ENCODE data around the gene GPATCH4.
"Not testable (repeated sequence)": the region's sequence is repeated elsewhere in the genome, so short reads cannot be mapped to it uniquely, and the experiment has no call there.

Gene GPATCH4

DNA sequence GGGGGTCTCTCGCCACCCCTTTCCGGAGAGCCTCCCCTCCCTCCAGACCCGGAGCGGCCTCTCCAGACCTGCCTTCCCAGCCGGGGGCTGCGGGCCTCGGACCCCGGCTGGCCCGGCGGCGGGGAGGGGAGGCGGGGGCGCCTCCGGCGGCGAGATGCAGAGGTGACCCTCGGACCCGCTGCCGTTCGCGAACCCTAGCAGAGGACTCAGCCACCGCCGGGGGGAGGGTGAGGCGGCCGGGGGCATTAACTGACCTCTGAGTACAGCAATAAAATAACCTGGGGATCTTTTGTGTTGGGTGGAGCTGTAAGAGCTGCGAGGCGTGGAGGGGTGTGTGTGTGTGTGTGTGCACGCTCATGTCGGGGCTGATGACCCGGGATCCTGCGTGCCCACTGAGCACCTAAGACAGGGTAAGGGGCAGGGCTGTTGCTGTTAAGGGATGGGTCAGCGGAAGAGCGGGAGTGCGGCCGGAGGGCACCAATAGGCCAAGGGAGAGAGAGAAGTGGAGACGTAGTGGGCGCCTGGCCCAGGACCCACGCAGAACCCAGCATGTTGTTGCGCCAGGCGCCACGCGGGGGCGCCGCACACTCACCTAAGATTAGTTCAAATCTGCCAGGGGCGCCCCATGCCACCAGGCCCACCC is 24.3 kb upstream of the GPATCH4 start:
- DNase-seq = peak; percentile 56 to 67

DNA sequence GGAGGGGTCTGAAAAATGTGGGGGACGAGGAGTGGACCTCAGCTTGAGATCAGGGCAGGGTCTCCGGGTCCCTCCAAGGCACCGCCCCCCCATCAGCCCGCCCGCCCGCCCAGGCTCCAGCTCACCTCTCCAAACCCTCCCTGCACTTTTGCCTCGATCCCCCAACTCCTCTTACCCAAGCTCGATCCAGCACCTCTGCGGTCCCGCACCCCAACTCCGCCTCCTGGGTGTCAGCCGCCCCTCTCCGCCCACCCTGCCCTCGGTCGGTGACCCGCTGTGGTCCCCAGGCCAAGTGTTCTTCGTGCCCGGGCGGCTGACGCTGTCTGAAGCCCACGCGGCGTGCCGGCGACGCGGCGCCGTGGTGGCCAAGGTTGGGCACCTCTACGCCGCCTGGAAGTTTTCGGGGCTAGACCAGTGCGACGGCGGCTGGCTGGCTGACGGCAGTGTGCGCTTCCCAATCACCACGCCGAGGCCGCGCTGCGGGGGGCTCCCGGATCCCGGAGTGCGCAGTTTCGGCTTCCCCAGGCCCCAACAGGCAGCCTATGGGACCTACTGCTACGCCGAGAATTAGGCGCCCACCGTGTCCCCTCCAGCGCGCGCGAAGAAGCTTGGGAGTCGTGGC is 23.6 kb upstream of the GPATCH4 start:
- no peak for DNase-seq

DNA sequence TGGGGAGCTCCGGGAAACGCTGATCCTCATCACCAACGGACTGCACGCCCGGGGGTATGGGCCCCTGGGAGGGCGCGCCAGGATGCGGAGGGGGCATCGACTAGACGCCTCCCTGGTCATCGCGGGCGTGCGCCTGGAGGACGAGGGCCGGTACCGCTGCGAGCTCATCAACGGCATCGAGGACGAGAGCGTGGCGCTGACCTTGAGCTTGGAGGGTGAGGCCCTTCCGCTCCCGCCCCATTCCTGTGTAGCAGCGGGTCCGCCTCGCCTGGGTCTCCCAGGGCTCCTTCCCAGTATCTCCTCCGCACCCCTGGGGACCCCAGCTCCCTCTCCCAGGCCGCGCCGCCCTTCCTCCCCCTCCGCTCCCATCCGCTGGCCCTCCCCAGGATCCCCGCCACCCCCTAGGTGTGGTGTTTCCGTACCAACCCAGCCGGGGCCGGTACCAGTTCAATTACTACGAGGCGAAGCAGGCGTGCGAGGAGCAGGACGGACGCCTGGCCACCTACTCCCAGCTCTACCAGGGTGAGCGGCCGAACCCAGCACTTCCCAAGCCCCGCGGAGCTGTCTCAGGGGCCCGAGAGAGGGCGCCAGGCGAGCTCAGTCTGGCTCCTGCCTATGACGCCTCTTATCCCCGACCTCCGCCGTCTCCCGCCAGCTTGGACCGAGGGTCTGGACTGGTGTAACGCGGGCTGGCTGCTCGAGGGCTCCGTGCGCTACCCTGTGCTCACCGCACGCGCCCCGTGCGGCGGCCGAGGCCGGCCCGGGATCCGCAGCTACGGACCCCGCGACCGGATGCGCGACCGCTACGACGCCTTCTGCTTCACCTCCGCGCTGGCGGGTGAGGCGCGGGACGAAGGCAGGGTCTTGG is 22.9 kb upstream of the GPATCH4 start:
- peak; percentile 18 to 35 for DNase-seq

DNA sequence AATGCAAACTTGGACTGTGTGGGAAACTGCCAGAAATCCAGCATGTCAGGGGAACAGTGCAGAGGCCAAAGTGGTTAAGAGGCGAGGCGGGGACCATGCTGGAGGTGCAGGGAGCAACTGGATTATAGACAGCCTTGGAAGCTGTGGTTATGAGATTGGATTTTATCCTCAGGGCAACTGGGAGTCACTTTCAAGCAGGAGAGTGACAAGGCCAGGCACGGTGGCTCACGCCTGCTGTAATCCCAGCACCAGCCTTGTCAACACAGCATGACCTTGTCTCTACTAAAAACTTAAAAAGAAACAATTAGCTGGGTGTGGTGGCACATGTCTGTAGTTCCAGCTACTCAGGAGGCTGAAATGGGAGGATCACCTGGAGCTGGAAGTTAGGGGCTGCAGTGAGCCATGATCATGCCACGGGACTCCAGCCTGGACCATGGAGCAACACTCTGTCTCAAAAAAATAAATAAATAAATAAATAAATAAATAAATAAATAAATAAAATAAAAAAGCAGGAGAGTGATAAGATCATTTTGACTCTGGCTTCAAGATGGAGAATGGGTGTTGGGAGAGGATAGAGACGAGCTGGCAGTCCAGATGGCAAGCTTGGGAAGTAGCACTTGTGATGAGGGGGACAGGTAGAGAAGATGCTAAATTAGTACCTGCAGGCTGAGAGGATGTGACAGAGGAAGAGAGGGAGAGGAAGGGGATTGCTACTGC is 21.5 kb upstream of the GPATCH4 start:
- no peak for DNase-seq

DNA sequence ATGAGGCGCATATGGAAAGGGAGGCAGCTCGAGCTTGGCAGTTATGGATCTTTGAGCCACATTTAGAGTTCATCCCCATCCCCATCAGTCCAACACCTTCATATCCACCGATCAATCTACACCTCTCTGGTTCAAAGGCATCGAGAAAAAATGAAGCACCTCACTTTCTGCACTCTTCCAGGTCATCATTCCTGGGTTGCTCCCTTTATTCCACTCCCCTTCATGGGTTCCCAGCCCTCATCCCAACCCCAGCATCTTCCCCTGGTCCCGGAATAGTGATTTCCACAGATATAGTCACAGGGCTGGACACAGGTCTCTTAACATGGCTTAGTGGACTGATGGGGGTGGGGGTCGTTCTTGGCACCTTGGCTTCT is 18.3 kb upstream of the GPATCH4 start:
- DNase-seq = no peak

DNA sequence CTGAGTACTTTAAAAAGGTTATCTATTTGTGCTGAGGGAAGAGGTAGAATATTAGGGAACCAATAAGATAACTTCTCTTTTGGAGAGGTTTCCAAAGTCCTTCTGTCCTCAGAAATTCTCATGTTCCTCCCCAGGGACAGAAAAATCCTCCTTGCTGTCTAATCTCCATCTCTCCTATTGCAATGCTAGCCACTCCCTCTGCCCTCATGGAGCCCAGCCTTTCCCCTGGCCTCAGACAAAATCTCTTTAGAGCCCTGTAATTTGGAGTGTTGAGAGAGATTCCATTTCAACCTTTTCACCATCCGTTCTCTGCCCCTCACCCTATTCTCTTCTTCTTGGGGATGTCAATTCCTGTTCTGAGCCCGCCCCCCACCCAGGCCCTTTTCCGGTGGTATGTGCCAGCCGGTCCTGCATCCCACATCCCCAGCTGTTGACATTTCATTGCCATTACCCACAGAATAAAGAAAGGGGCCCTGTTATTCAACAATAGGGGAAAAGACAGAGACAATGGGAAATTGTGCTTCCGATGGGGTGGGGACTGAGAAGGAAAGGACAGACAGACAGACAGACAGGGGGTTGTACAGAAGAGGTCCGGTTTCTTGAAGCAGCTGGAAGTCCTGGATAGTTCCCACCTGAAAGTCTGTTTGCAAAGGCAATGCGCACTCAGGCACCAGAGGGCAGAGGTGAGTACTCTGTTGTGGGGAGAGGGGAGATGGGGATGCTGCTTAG is 17.7 kb upstream of the GPATCH4 start, which contains the start of gene HAPLN2:
HAPLN2 (plus strand) TSS at position 563 of the 729 bp plus-strand sequence. CDS start 4,076 bp downstream, outside the sequence.
- no peak for DNase-seq

DNA sequence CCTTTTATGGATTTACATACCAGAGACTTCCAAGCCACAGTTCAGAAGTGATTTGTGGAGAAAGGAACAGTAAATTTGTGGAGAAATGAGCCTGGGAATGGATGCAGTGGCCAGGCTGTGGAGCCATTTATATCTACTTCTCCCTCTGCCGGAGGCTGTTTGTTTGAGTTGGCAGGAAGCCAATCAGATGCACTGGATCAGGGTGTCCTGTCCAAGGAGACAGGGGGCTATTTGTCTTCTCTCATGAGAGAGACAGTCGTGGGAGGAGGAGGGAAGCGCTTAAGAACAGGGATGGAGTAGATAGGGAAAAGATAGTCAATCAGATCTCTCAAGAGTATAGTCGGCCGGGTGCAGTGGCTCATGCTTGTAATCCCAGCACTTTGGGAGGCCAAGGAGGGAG is 15.2 kb upstream of the GPATCH4 start:
- no peak for DNase-seq

DNA sequence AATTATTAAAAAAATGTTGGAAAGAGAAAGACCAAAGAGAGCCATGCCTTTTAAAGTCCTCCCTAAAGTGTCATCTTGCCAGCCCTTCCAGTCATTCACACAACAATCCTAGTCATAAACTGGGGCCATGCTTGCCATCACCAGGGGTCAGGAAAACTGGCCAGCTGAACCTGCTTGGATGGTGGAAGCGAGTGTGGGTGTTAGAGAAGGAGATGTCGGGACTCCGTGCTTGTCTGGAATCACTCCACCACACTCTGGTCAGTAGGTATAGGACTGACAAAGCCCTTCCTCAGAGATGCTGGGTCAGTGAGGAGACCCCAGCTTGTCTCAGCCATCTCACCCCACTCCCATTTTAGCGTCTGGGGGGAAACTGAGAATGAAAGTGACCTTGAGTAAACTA is 14.7 kb upstream of the GPATCH4 start:
- no peak for DNase-seq

DNA sequence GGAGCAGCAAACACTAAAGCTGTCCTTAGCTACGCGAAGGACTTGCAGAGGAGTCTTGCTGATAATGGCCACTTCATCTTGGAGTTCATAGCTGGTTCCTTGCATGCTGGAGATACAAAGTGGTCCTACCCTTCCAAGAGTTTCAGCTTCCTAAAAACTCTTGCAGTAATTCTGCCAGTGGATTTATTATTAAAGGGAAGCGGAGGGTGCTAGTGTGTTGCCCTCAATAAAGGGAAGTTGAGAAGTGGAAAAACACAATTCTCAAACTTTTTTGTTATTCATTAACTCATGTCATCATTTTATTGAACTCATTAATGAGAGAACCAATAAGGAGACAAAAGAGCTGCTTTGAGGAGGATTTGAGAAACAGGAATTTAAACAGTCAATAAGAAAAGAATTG is 11.4 kb upstream of the GPATCH4 start:
- DNase-seq = no peak

DNA sequence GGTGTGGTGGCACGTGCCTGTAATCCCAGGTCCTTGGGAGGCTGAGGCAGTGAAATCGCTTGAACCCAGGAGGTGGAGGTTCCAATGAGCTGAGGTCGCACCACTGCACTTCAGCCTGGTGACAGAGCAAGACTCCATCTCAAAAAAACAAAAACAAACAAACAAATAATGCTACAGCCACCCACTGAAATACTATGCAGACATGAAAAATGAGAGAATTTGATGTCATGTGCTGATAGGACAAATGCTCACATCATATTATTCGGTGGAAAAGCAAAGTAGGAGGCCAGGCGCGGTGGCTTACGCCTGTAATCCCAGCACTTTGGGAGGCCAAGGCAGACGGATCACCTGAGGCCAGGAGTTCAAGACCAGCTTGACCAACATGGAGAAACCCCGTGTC is 8.8 kb upstream of the GPATCH4 start:
- not testable (repeated sequence) for DNase-seq

DNA sequence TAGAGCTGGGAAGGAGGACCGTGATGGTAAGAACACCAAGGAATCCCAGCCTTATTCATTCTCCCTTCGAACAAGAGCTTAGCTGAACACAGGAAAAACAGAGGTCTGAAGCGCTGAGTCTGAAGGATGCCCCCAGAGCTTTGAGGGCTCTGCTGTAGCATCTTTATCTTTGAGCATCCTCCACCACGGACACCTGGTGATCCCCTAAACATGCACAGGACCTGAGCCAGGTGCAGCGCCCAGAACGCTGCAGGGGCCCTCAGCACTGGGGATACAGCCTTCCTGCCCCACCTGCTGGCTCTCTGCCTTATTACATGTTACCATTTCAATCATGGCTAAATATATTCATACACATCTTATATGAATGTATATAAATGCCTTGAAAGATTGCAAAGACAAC is 7.7 kb upstream of the GPATCH4 start:
- peak; percentile 47 to 70 for DNase-seq

DNA sequence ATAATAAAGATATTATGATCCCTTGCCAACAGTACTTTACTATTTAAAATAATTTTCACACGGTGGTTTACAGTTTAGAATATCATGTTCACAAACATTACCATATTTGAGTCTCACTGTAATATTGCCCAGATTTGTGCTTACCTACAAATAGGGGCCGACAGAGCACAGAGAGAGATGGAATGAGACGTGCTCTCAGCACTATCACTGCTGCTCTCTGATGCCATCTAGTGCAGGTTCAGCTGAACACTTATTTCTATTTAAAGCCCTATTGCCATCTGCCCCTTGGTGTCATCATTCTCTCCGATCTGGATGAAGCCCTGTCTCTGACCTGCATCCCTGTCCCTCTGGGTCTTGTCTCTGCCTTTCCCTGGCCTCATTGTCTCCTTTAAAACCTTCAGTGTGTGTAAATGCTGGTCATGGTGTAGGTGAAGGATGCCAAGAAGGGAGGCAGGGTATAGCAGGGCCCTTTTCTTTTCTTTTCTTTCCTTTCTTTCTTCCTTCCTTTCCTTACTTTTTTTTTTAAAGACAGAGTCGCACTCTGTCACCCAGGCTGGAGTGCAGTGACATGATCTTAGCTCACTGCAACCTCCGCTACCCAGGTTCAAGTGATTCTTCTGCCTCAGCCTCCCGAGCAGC is 6.9 kb upstream of the GPATCH4 start:
- DNase-seq = peak; percentile 78 to 82

DNA sequence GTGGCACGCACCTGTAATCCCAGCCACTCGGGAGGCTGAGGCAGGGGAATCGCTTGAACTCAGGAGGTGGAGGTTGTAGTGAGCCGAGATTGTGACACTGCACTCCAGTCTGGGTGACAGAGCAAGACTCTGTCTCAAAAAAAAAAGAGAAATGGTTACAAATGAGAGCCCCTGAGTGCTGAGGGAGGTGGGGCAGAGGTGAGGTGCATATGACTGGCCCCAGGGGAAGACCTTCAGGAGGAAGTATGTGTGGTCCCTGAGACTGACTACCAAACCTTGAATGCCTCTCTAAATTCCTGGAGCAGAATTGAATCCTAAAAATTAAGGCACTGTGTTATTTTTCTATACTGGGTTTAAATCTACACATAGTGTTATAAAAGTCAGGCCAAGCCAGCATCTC is 6.1 kb upstream of the GPATCH4 start:
- peak in 1 of 2 donors; percentile 40 for DNase-seq

DNA sequence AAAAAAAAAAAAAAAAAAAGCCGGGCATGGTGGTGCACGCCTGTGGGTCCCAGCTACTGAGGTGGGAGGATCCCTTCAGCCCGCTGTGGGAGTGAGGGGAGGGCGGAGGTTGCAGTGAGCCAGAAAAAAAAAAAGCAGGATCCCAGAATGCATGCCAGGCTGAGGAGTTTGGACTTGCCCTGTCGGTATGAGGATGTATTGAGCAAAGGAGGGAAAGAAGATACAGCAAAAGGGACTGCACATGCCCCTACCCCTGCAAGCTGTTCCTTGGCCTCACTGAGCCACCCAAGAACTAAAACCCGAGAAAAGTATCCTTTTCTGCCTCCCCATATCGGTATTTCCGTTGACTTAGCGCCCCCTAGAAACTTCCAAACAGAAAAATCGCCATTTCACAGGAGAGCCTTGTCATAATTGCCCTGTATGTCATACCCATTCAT is 1.3 kb upstream of the GPATCH4 start:
- peak in 1 of 2 donors; percentile 39 for DNase-seq

DNA sequence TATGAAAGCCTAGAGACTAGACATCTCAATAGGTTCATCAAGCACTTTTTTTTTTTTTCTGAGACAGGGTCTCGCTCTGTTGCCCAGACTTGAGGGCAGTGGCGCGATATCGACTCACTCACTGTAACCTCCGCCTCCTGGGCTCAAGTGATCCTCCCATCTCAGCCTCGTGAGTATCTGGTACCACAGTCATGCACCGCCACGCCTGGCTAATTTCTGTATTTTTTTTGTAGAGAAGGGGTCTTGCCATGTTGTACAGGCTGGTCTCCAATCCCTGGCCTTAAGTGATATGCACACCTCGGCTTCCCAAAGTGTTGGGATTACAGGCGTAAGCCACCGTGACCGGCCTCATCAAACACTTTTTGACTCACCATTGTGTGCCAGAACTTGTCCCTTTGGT is 613 bp upstream of the GPATCH4 start:
- DNase-seq = no peak

DNA sequence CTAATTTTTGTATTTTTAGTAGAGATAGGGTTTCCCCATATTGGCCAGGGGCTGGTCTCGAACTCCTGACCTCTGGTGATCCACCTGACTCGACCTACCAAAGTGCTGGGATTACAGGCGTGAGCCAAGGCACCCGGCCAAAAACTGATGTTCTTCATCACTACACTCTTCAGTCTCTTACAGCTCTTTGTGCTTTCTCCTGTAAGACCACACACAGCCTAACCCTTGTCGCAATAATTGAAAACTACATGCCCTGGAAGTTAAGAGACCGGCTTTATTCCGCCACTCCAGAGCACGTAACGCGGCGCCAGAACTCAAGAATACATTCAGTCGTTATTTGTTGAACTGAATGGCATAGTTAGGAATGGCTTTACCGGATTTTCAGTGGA is 552 bp downstream of the GPATCH4 start:
- DNase-seq = no peak

DNA sequence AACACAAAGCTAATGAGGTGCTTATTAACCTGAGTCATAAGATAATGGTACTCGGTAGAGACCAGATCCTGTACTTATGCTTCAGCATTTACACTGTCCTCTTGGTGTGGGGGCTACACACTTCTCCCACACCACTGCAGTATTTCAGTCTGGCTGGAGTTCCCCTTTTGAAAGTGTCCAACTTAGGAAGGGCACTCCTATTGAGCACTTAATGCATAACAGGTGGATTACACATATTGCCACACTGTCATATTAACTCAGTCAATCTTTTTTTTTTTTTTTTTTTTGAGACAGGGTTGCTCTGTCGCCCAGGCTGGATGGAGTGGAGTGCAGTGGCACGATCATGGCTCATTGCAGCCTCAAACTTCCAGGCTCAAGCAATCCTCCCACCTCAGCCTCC is 1.5 kb downstream of the GPATCH4 start:
- peak in 1 of 2 donors; percentile 48 for DNase-seq

DNA sequence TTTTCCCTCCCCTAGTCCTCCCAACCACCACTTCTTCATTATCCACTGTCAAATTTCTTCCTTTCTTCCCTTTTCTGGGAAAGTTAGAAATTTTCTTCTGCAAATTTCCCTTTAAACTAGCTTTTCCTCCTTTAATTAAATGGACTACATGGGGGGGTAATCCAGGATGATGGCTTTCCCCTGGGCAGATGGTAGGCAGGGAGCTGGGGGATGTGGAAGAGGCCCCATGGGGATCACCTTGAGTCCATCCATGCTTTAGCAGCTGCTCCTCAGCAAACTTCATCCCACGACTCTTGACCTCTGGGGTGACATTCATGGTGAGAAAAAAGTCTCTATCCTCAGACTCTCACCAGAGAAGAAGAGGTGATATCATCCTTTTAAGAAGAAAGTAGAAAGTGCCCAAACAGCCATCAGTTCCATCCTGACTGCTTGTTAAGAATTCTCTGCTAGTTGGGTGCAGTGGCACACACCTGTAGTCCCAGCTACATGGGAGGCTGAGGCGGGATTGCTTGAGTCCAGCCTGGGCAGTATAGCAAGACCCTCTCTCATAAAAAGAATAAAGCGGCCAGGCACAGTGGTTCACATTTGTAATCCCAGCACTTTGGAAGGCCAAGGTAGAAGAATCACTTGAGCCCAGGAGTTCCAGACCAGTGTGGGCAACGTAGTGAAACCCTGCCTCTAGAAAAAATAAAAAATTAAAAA is 2.4 kb downstream of the GPATCH4 start:
- DNase-seq = no peak

DNA sequence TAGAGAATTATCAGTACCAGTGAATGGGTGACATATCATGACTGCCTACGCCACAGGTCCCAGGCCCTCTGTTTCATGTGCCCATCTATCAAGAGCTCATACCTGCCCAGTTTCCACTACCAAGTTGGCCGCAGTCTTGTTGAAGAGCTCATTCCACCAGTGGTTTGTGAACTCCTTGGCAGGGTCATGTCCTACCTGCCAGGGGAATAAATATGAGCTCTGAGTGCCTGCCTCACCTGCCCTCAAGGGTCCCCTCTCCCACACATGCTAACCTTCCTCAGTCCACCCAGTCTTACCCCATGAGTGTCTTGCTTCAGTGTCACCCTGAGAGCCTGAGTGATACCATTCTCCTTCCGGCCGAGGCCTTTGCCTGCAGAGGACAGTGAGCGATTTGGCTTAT is 3.2 kb downstream of the GPATCH4 start:
- no peak for DNase-seq

DNA sequence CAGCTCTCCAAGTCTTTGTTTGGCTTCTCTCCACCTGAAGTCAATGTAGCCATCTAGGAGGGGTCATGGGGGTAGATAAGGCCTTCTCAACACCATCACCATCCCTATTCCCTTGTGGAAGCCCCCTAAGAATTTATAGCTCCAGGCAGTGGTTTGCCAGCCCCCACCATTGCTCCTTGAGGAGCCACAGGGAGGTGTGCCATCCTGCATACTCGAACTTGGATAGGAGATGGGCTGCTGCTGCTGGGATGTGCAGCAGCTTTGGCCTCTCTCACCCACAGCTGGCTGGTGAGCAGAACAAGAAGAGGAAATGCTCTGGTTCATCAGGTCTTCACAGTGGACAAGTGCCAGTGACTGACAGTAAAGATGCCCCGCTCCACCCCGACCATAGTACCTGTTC is 4.9 kb downstream of the GPATCH4 start:
- DNase-seq = no peak

DNA sequence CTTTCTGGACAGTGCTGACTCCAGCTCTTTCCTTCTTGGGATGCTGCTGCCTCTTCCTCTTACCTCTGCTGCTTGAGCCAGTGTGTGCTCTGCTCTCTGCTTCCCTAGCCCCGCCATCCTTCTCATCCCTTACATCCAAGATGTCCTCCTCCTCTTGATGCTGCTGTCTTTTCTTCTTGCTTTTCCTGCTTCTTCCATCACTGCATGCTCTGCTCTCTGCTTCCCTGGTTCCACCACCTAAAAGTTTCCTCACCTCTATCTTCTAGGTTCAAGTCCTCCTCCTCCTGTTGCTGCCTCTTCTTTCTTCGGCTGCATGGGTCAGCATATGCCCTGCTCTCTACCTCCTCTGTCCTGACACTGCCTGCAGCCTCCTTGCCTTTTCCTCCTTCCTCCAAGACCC is 6.3 kb downstream of the GPATCH4 start:
- DNase-seq = no peak

Data from CD4-positive, alpha-beta T cell treated with Interferon alpha-2 for 1 hour (primary cell).